ENCODE results near the gene GPX6.
A peak's percentile ranks its signal among the peaks of the same experiment; 100 is the strongest.
"Not testable (repeated sequence)": the region's sequence is repeated elsewhere in the genome, so short reads cannot be mapped to it uniquely, and the experiment has no call there.

Gene GPX6

GRCh38 chr6:28490205-28490890 lies 25.2 kb downstream of the GPX6 start:
- FAIRE-seq (no peak), DNase-seq (ENCODE audit: insufficient read length) (no peak)
- TF ChIP-seq POLR2AphosphoS5 (IDR thresholded peaks at IDR 0.05; ENCODE audit: low read depth, low read length) (no peak), POLR2A (IDR thresholded peaks at IDR 0.05; ENCODE audit: low read depth, low read length) (no peak), TAF1 (IDR thresholded peaks at IDR 0.05; ENCODE audit: borderline replicate concordance, low read depth, low read length) (no peak)

- no peak for FAIRE-seq
- TF ChIP-seq POLR2AphosphoS5 (IDR thresholded peaks at IDR 0.05; ENCODE audit: low read depth, low read length) = no peak
Observed at GRCh38 chr6:28489366-28490204, 26.0 kb downstream of the GPX6 start.

GRCh38 chr6:28488916-28489365 lies 26.7 kb downstream of the GPX6 start:
- FAIRE-seq (no peak), DNase-seq (ENCODE audit: insufficient read length) (no peak)
- TF ChIP-seq POLR2A (IDR thresholded peaks at IDR 0.05; ENCODE audit: low read depth, low read length) (no peak), TAF1 (IDR thresholded peaks at IDR 0.05; ENCODE audit: borderline replicate concordance, low read depth, low read length) (no peak)

More at GRCh38 chr6:28489366-28490204, 26.0 kb downstream of the GPX6 start:
- DNase-seq (ENCODE audit: insufficient read length) = peak; percentile 42

GRCh38 chr6:28486988-28487742 lies 28.4 kb downstream of the GPX6 start:
- FAIRE-seq = no peak
- DNase-seq (ENCODE audit: insufficient read length) = no peak
- TF ChIP-seq TAF1 (IDR thresholded peaks at IDR 0.05; ENCODE audit: borderline replicate concordance, low read depth, low read length) = no peak
- TF ChIP-seq POLR2A (IDR thresholded peaks at IDR 0.05; ENCODE audit: low read depth, low read length) = no peak
- no peak for TF ChIP-seq POLR2AphosphoS5 (IDR thresholded peaks at IDR 0.05; ENCODE audit: low read depth, low read length)

- no peak for TF ChIP-seq TAF1 (IDR thresholded peaks at IDR 0.05; ENCODE audit: borderline replicate concordance, low read depth, low read length)
- TF ChIP-seq POLR2A (IDR thresholded peaks at IDR 0.05; ENCODE audit: low read depth, low read length) = no peak
- no peak for TF ChIP-seq POLR2AphosphoS5 (IDR thresholded peaks at IDR 0.05; ENCODE audit: low read depth, low read length)
- no peak for DNase-seq (ENCODE audit: insufficient read length)
- no peak for FAIRE-seq
Observed at GRCh38 chr6:28486533-28486932, 29.1 kb downstream of the GPX6 start.

GRCh38 chr6:28485482-28485881 lies 30.1 kb downstream of the GPX6 start:
- DNase-seq (ENCODE audit: insufficient read length) = no peak
- FAIRE-seq = no peak
- TF ChIP-seq POLR2AphosphoS5 (IDR thresholded peaks at IDR 0.05; ENCODE audit: low read depth, low read length) (no peak), TAF1 (IDR thresholded peaks at IDR 0.05; ENCODE audit: borderline replicate concordance, low read depth, low read length) (no peak), POLR2A (IDR thresholded peaks at IDR 0.05; ENCODE audit: low read depth, low read length) (no peak)

GRCh38 chr6:28480253-28480932 lies 35.2 kb downstream of the GPX6 start:
- TF ChIP-seq TAF1 (IDR thresholded peaks at IDR 0.05; ENCODE audit: borderline replicate concordance, low read depth, low read length) (no peak), POLR2A (IDR thresholded peaks at IDR 0.05; ENCODE audit: low read depth, low read length) (no peak), POLR2AphosphoS5 (IDR thresholded peaks at IDR 0.05; ENCODE audit: low read depth, low read length) (no peak)
- no peak for DNase-seq (ENCODE audit: insufficient read length)
- no peak for FAIRE-seq

- no peak for FAIRE-seq
- no peak for TF ChIP-seq POLR2A (IDR thresholded peaks at IDR 0.05; ENCODE audit: low read depth, low read length)
- TF ChIP-seq TAF1 (IDR thresholded peaks at IDR 0.05; ENCODE audit: borderline replicate concordance, low read depth, low read length) = no peak
- TF ChIP-seq POLR2AphosphoS5 (IDR thresholded peaks at IDR 0.05; ENCODE audit: low read depth, low read length) = no peak
Observed at GRCh38 chr6:28478518-28478917, 37.1 kb downstream of the GPX6 start.

GRCh38 chr6:28474441-28475219 lies 41.0 kb downstream of the GPX6 start:
- DNase-seq (ENCODE audit: insufficient read length) (no peak), FAIRE-seq (peak; percentile 57)
- TF ChIP-seq TAF1 (IDR thresholded peaks at IDR 0.05; ENCODE audit: borderline replicate concordance, low read depth, low read length) (no peak), POLR2AphosphoS5 (IDR thresholded peaks at IDR 0.05; ENCODE audit: low read depth, low read length) (no peak), POLR2A (IDR thresholded peaks at IDR 0.05; ENCODE audit: low read depth, low read length) (no peak)

More at GRCh38 chr6:28478518-28478917, 37.1 kb downstream of the GPX6 start:
- no peak for DNase-seq (ENCODE audit: insufficient read length)

GRCh38 chr6:28469153-28469745 lies 46.3 kb downstream of the GPX6 start:
- FAIRE-seq; DNase-seq (ENCODE audit: insufficient read length): not testable (repeated sequence)

All from GM12892 (cell line).